GM10248 (cell line): Measurements from ENCODE around the gene PLXNB3.

Source experiments
- CTCF ChIA-PET: fragments of 300-600 bp; sonication (Branson Sonifier 250); formaldehyde crosslinking; extraction: SDS; loops from one replicate; lab custom pipeline; 2021; ENCODE audit warnings: antibody characterized with exemption; lab: Yijun Ruan, JAX
- POLR2A ChIA-PET: fragments of 350-650 bp; sonication (Branson Sonifier 250); formaldehyde crosslinking; extraction: SDS; loops from one replicate; lab custom pipeline; 2020; ENCODE audit warnings: antibody characterized with exemption; lab: Yijun Ruan, JAX
- DNase-seq: peaks from one replicate; pipeline ENCODE4 v3.0.0; 2012; ENCODE audit errors: extremely low spot score
- TF ChIP-seq, protein P1 (sequence below): IDR thresholded peaks from 2 replicates; pipeline ENCODE4 v1.5.1; 2012; ENCODE audit warnings: mild to moderate bottlenecking, low read depth; ENCODE audit errors: extremely low read depth, missing control alignments, control extremely low read depth

PLXNB3 gene

DNA sequence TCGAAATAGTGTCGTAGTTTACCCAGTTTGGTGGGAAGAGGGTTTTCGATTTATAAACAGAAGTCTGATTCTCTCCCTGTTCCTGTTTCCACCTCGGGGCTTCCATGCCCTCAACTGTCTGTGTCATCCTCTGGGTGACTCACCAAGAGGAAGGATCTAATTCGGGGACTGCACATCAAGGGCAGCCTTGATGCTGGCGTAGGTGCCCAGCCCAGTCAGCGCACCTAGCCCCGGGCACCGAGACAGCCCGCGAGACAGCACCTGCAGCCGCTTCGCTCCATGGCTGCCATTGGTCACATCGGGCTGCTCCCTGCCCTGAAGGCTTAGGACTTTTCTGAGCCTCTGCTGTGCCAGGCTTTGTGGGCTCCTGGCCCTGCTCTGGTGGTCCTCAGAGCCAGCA, 31.6 kb upstream of the PLXNB3 start:
- ChIA-PET CTCF (no interaction called here), POLR2A (no interaction called here)
- TF ChIP-seq, protein P1, sequence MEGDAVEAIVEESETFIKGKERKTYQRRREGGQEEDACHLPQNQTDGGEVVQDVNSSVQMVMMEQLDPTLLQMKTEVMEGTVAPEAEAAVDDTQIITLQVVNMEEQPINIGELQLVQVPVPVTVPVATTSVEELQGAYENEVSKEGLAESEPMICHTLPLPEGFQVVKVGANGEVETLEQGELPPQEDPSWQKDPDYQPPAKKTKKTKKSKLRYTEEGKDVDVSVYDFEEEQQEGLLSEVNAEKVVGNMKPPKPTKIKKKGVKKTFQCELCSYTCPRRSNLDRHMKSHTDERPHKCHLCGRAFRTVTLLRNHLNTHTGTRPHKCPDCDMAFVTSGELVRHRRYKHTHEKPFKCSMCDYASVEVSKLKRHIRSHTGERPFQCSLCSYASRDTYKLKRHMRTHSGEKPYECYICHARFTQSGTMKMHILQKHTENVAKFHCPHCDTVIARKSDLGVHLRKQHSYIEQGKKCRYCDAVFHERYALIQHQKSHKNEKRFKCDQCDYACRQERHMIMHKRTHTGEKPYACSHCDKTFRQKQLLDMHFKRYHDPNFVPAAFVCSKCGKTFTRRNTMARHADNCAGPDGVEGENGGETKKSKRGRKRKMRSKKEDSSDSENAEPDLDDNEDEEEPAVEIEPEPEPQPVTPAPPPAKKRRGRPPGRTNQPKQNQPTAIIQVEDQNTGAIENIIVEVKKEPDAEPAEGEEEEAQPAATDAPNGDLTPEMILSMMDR, result no peak
- DNase-seq, result no peak

DNA sequence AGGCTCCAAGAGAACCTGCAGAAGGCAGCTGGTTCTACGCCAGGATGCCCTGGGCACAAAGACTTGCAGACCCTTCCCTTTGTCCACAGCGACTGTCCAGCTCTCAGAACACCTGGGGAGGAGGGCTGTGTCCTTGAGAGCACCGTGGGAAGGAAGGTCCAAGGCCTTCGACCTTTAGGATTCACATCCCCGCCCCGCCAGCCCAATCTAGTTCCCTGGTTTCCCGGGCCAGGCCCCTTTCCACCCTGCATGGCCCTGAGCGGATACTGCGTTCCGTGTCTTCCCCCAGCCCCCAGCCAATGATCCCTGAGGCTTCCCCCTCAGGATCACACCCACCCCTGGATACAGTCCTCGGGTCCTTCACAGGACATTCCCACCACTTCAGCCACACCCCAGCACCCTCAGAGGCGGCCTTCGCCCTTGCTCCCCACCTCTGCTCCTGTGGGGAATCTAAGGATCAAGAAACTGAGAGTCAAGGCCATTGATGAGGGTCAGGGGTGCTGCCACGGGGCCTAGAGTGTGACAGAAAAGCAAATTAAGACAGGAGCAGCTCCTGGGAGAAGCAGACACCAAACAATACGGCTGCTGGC, 30.3 kb upstream of the PLXNB3 start:
- ChIA-PET POLR2A (no interaction called here), CTCF (no interaction called here)
- no peak for DNase-seq

DNA sequence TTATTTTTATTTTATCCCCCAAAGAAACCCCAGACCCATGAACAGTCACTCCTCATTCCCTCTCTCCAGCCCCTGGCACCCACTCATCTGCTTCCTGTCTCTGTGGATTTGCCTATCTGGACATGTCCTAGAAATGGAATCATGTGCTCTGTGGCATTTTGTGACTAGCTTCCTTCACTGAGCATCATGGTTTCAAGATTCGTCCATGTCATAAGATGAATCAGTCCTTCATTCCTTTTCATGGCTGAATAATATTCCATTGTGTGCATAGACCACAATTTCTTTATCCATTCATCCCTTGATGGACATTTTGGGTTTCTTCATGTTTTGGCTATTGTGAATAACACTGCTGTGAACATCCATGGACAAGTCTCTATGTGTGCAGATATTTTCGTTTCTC, 29.2 kb upstream of the PLXNB3 start:
- no peak for DNase-seq
- TF ChIP-seq, protein P1, result no peak
- ChIA-PET POLR2A (no interaction called here), CTCF (no interaction called here)

More for the DNA sequence above, 30.3 kb upstream of the PLXNB3 start:
- TF ChIP-seq, protein P1, result no peak

DNA sequence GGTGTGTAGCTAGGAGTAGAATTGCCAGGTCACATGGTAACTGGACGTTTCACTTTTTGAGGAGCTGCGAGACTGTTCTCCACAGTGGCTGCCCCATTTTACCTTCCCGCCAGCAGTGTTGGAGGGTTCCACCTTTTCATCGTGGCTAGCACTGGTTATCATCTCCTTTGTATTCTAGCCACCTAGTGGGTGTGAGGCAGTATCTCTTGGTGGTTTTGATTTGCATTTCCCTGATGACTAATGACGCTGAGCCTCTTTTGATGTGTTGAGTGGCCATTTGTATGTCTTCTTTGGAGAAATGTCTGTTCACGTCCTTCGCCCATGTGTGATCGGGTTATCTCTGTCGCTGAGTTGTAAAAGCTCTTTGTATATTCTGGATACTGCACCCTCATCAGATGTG, 28.8 kb upstream of the PLXNB3 start:
- ChIA-PET POLR2A (no interaction called here), CTCF (interaction anchor here (1.4 kb wide), 1 partner anchor 8 kb away, joined by 5 read pairs; no protein-coding TSS in a partner anchor)
- TF ChIP-seq, protein P1, result no peak
- DNase-seq, result no peak

DNA sequence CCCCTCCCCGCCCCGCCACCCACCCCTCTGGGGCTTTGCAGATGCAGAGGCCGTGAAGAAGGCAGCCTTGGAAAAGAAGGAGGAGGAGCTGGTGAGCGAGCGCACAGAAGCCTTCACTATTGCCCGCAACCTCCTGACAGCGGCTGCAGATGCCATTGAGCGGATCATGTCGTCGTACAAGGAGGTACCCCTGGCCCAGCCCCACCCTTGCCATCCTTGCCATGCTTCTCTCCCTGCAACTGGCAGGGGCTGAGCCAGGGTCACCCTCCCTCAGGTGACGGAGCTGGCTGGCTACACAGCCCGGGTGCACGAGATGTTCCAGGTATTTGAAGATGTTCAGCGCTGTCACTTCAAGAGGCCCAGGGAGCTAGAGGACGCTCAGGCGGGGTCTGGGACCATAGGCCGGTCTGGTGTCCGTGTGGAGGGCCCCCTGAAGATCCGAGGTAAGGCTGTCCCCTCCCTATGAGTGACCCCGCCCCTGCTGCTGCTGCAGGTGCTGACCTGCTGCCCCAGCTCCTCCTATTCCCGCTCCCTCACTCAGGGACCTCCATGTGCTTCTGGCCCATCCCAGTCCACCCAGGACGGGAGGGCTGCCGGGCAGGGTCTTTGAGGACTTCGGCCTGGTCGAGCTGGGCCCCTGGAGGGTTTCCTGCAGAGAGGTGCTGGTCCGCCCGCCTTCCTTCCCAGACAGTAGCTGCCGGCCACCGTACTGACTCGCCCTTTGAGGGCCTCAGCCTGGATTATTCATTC, 27.8 kb upstream of the PLXNB3 start:
- CTCF ChIA-PET, result interaction anchor here (1.4 kb wide), 1 partner anchor 9 kb away, joined by 5 read pairs; no protein-coding TSS in a partner anchor
- POLR2A ChIA-PET, result interaction anchor here (0.7 kb wide), 1 partner anchor 49 kb away, joined by 6 read pairs; the partner anchor contains the start of gene SLC6A8
- DNase-seq, result no peak
- TF ChIP-seq, protein P1, result no peak

DNA sequence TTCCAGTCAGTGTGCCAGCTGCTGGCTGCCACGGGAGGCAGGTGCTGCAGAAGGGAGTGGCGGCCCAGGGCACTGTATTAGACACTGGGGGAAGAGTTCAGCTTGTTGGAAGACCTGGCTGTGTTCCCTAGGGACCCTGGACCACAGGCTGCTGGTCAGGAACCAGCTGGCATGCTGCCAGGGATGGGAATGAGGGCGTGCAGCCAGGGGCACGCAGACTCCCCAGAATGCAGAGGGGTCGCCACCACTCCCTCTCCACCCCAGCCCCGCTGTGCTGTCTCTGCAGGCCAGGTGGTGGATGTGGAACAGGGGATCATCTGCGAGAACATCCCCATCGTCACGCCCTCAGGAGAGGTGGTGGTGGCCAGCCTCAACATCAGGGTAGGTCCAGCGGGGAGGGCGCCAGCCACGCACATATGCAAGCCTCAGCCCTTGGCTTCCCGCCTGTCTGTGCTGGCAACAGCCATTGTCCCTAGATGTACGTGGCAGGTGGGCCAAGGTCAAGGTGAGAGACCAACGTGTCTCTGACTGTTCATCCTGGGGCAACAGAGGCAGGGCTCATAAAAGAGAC, 27.1 kb upstream of the PLXNB3 start:
- CTCF ChIA-PET, result no interaction called here
- TF ChIP-seq, protein P1, result no peak
- no peak for DNase-seq
- POLR2A ChIA-PET, result no interaction called here
